Right atrium auricular region (tissue), 2 donors: Measurements from ENCODE around the gene SLC10A3. TPM values are rescaled to one million over a fixed set of nuclear protein-coding genes. Genes with fewer than 3 reads are reported as not detected.
A peak's percentile ranks its signal among the peaks of the same experiment; 100 is the strongest.

Experiments
- DNase-seq: peaks from one replicate; pipeline ENCODE4 v3.0.0-alpha.2; 2019; ENCODE audit warnings: low spot score
- H3K27ac ChIP-seq, 2 donors: fragments of 200-600 bp; sonication (generic); 1 replicate in 1 of 2; 2 replicates in 1 of 2; pipeline ENCODE4 v1.5.1; 2016 to 2019
- H3K27me3 ChIP-seq, 2 donors: fragments of 200-600 bp; sonication (generic); one replicate each; pipeline versions ENCODE4 v1.5.1 to v1.6.0; 2017 to 2019
- H3K36me3 ChIP-seq: fragments of 200-600 bp; sonication (generic); one replicate; pipeline ENCODE4 v1.5.1; 2016
- H3K4me1 ChIP-seq, 2 donors: fragments of 200-600 bp; sonication (generic); one replicate each; pipeline versions ENCODE4 v1.5.1 to v1.6.0; 2017 to 2019
- H3K4me3 ChIP-seq, 2 donors: fragments of 200-600 bp; sonication (generic); 1 replicate in 1 of 2; 2 replicates in 1 of 2; pipeline ENCODE4 v1.5.1; 2017 to 2019; ENCODE audit warnings: mild to moderate bottlenecking in 1 of 2, moderate library complexity in 1 of 2
- H3K9me3 ChIP-seq, 2 donors: fragments of 200-600 bp; sonication (generic); one replicate each; pipeline ENCODE4 v1.5.1; 2019
- CTCF ChIP-seq, 2 donors: fragments of 200-600 bp; sonication (generic); IDR thresholded peaks; one replicate each; pipeline ENCODE4 v1.5.1; 2019; ENCODE audit warnings: antibody characterized with exemption in 2 of 2
- microRNA-seq, 2 donors: library from miRNA; unstranded; fragments of <30 nt; microRNA quantifications; one replicate each; pipeline ENCODE4, GENCODE V29; 2016 to 2017; ENCODE audit warnings: borderline number of aligned reads in 2 of 2, borderline replicate concordance in 1 of 2
- total RNA-seq, 2 donors: library from RNA; depleted of rRNA; stranded (reverse); fragments of >200 nt; gene quantifications; one replicate each; pipeline ENCODE4 v1.1.0, GENCODE V29; 2016

SLC10A3 gene
- total RNA-seq, 2 donors from 2014 or later: 22.2 to 22.9 TPM

- no peak for TF ChIP-seq CTCF (IDR thresholded peaks at IDR 0.05)
- Histone ChIP-seq H3K9me3 (no peaks in the 10 kb centered on the region), H3K4me1 (peaks cover 0 to 15% of the 10 kb centered on the region in 2 donors), H3K36me3 (peaks cover 31% of the 10 kb centered on the region), H3K27ac (peak overlapping the region in 1 of 2 donors; percentile 85), H3K4me3 (peak overlapping the region; percentile 66 to 71), H3K27me3 (no peaks in the 10 kb centered on the region)
- no peak for DNase-seq
Observed at GRCh38 chrX:154437971-154438893, 52.2 kb downstream of the SLC10A3 start.

Small RNAs within 50 kb of the gene (microRNA-seq; reads per million reads assigned to microRNA genes)
- gene MIR6858: 0 to 2.8 reads per million in 2 donors

Other genes with a start within 250 kb of the SLC10A3 start
- gene OPN1MW3, start 233.0 kb downstream of the SLC10A3 start, total RNA-seq: not detected
- not detected for gene TEX28, start 195.5 kb downstream of the SLC10A3 start, total RNA-seq
- 1 to 10 TPM; 1.1 to 4.0 TPM for gene TKTL1, start 194.8 kb downstream of the SLC10A3 start, total RNA-seq
- gene FLNA, start 116.0 kb downstream of the SLC10A3 start, total RNA-seq: 100 to 1,000 TPM; 263 to 419 TPM
- gene EMD, start 111.3 kb downstream of the SLC10A3 start, total RNA-seq: 10 to 100 TPM; 41.5 to 47.0 TPM
- gene RPL10, start 92.3 kb downstream of the SLC10A3 start, total RNA-seq: 1,000 to 10,000 TPM; 1,667 to 4,587 TPM
- 10 to 100 TPM; 74.4 to 84.0 TPM for gene DNASE1L1, start 81.4 kb downstream of the SLC10A3 start, total RNA-seq
- gene TAFAZZIN, start 79.1 kb downstream of the SLC10A3 start, total RNA-seq: 10 to 100 TPM; 24.8 to 28.9 TPM
- gene ATP6AP1, start 62.0 kb downstream of the SLC10A3 start, total RNA-seq: 10 to 100 TPM; 50.3 to 77.7 TPM
- 100 to 1,000 TPM in 1 of 2 donors, 10 to 100 TPM in 1; 73.8 to 116 TPM for gene GDI1, start 53.5 kb downstream of the SLC10A3 start, total RNA-seq
- 10 to 100 TPM; 24.3 to 41.7 TPM for gene FAM50A, start 46.5 kb downstream of the SLC10A3 start, total RNA-seq
- gene PLXNA3, start 32.3 kb downstream of the SLC10A3 start, total RNA-seq: 1 to 10 TPM; 5.9 to 7.1 TPM
- gene LAGE3, start 11.3 kb downstream of the SLC10A3 start, total RNA-seq: 10 to 100 TPM; 20.1 to 32.9 TPM
- 10 to 100 TPM; 54.6 to 61.0 TPM for gene UBL4A, start 4.0 kb downstream of the SLC10A3 start, total RNA-seq
- 10 to 100 TPM; 47.1 to 61.2 TPM for gene FAM3A, start 25.6 kb upstream of the SLC10A3 start, total RNA-seq
- 10 to 100 TPM; 14.9 to 42.2 TPM for gene G6PD, start 56.2 kb upstream of the SLC10A3 start, total RNA-seq
- gene IKBKG, start 57.0 kb upstream of the SLC10A3 start, total RNA-seq: 1 to 10 TPM; 7.2 to 9.0 TPM
- gene CTAG1A, start 94.5 kb upstream of the SLC10A3 start, total RNA-seq: not detected
- gene CTAG1B, start 128.7 kb upstream of the SLC10A3 start, total RNA-seq: not detected
- not detected for gene CTAG2, start 162.9 kb upstream of the SLC10A3 start, total RNA-seq